ENCODE measurements around the gene SYNGR2.
"Not testable (repeated sequence)": the region's sequence is repeated elsewhere in the genome, so short reads cannot be mapped to it uniquely, and the experiment has no call there.

SYNGR2 gene

GRCh38 chr17:78130090-78130436 is 38.3 kb upstream of the SYNGR2 start:
- DNase-seq (ENCODE audit: low read depth in 2 of 2), result no peak

- DNase-seq (ENCODE audit: low read depth in 2 of 2), result peak; percentile 62 to 73
These were observed 37.8 kb upstream of the SYNGR2 start, which contains the start of gene TMC8 for GRCh38 chr17:78130437-78131101. Gene TMC8 (plus strand): TSS chr17:78130771. CDS start chr17:78131589, 818 bp downstream.

GRCh38 chr17:78131172-78132083 is 37.0 kb upstream of the SYNGR2 start:
- DNase-seq (ENCODE audit: low read depth in 2 of 2), result peak; percentile 48 to 54

GRCh38 chr17:78132084-78132676 is 36.2 kb upstream of the SYNGR2 start:
- DNase-seq (ENCODE audit: low read depth in 2 of 2), result peak; percentile 69 to 71

GRCh38 chr17:78132767-78133178 is 35.6 kb upstream of the SYNGR2 start:
- no peak for DNase-seq (ENCODE audit: low read depth in 2 of 2)

GRCh38 chr17:78133179-78133951 is 35.0 kb upstream of the SYNGR2 start:
- DNase-seq (ENCODE audit: low read depth in 2 of 2), result no peak

GRCh38 chr17:78133971-78134898 is 34.1 kb upstream of the SYNGR2 start:
- peak; percentile 53 to 56 for DNase-seq (ENCODE audit: low read depth in 2 of 2)

- no peak for DNase-seq (ENCODE audit: low read depth in 2 of 2)
These were observed 33.4 kb upstream of the SYNGR2 start for GRCh38 chr17:78134899-78135385.

GRCh38 chr17:78135858-78136500 is 32.4 kb upstream of the SYNGR2 start:
- no peak for DNase-seq (ENCODE audit: low read depth in 2 of 2)

- no peak for DNase-seq (ENCODE audit: low read depth in 2 of 2)
These were observed 30.8 kb upstream of the SYNGR2 start for GRCh38 chr17:78137392-78138203.

GRCh38 chr17:78138204-78139060 is 29.9 kb upstream of the SYNGR2 start:
- DNase-seq (ENCODE audit: low read depth in 2 of 2), result no peak

GRCh38 chr17:78139861-78140168 is 28.6 kb upstream of the SYNGR2 start:
- DNase-seq (ENCODE audit: low read depth in 2 of 2), result not testable (repeated sequence)

- DNase-seq (ENCODE audit: low read depth in 2 of 2), result peak; percentile 90 to 94
These were observed 28.0 kb upstream of the SYNGR2 start for GRCh38 chr17:78140169-78141051.

GRCh38 chr17:78141437-78142118 is 26.8 kb upstream of the SYNGR2 start:
- DNase-seq (ENCODE audit: low read depth in 2 of 2), result no peak

- no peak for DNase-seq (ENCODE audit: low read depth in 2 of 2)
These were observed 26.1 kb upstream of the SYNGR2 start for GRCh38 chr17:78142119-78142861.
